Activated CD4-positive, alpha-beta T cell treated with anti-CD3 and anti-CD28 coated beads, Interleukin-2, amount 10 ng/mL, durations not matched to agents 24 days and 14 days (primary cell): ENCODE results near the gene USF3. TPM values are rescaled to one million over a fixed set of nuclear protein-coding genes. Genes with fewer than 3 reads are reported as not detected.
"Not testable (repeated sequence)": the region's sequence is repeated elsewhere in the genome, so short reads cannot be mapped to it uniquely, and the experiment has no call there.

Experiments
- DNase-seq: peaks from one replicate; pipeline ENCODE4 v3.0.0; 2022
- H3K27ac Mint-ChIP-seq: one replicate; pipeline ENCODE4 v1.8.0; 2022; ENCODE audit warnings: mild to moderate bottlenecking, mixed read lengths
- H3K27me3 Mint-ChIP-seq: one replicate; pipeline ENCODE4 v1.8.0; 2022; ENCODE audit warnings: mixed read lengths
- H3K36me3 Mint-ChIP-seq: one replicate; pipeline ENCODE4 v1.8.0; 2022; ENCODE audit warnings: low read depth, mild to moderate bottlenecking, mixed read lengths
- H3K4me1 Mint-ChIP-seq: one replicate; pipeline ENCODE4 v1.8.0; 2021; ENCODE audit warnings: mixed read lengths
- H3K4me3 Mint-ChIP-seq: one replicate; pipeline ENCODE4 v1.8.0; 2022; ENCODE audit warnings: mild to moderate bottlenecking, moderate library complexity, mixed read lengths
- H3K9me3 Mint-ChIP-seq: one replicate; pipeline ENCODE4 v1.8.0; 2021; ENCODE audit warnings: mixed read lengths
- intact Hi-C: fragments of 100-400 bp; cut with micrococcal nuclease; formaldehyde crosslinking; loops from one replicate; pipeline ENCODE4 v1.15.1; 2023
- total RNA-seq: library from RNA; stranded (reverse); gene quantifications from 2 replicates; pipeline ENCODE4 v1.2.3, GENCODE V29; 2022

USF3 gene
- total RNA-seq, 1 donor from 2014 or later, result 14.2 TPM

GRCh38 chr3:113659996-113660395 lies 36.4 kb downstream of the USF3 start:
- Mint-ChIP-seq H3K27ac (no peak overlapping the region), H3K27me3 (no peaks in the 10 kb centered on the region), H3K4me1 (peaks cover 3% of the 10 kb centered on the region), H3K9me3 (no peaks in the 10 kb centered on the region), H3K4me3 (no peak overlapping the region), H3K36me3 (peaks cover 48% of the 10 kb centered on the region)
- intact Hi-C loops, result no loop called here
- DNase-seq, result no peak

- Mint-ChIP-seq H3K9me3 (no peaks in the 10 kb centered on the region), H3K27ac (no peak overlapping the region), H3K36me3 (peaks cover 47% of the 10 kb centered on the region), H3K27me3 (no peaks in the 10 kb centered on the region), H3K4me1 (no peaks in the 10 kb centered on the region), H3K4me3 (no peak overlapping the region)
- no peak for DNase-seq
- intact Hi-C loops, result no loop called here
Observed at GRCh38 chr3:113659101-113659541, 37.3 kb downstream of the USF3 start.

DNA sequence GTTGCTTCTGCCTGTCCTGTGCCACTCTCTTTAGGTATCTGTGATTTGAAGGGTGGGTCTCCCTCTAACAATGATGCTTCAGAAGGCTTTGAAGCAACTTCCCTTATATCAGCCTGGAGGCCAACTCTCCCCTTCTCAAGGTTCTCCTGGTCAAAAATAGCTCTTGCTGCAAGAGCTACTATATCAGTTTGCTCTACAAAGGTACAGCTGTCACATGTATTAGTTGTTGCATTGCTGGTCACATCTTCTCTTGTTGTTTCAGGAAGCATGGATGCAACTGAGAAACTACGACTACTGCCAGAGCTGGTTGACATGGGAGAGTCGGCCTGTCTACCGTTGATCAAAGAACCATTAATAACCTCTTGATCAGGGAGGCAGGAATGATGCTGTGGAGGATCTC lies 38.3 kb downstream of the USF3 start:
- H3K9me3 Mint-ChIP-seq, result no peaks in the 10 kb centered on the region
- intact Hi-C loops, result no loop called here
- no peak overlapping the region for H3K27ac Mint-ChIP-seq
- H3K4me3 Mint-ChIP-seq, result no peak overlapping the region
- H3K36me3 Mint-ChIP-seq, result peaks cover 47% of the 10 kb centered on the region
- DNase-seq, result no peak
- no peaks in the 10 kb centered on the region for H3K4me1 Mint-ChIP-seq
- no peaks in the 10 kb centered on the region for H3K27me3 Mint-ChIP-seq

DNA sequence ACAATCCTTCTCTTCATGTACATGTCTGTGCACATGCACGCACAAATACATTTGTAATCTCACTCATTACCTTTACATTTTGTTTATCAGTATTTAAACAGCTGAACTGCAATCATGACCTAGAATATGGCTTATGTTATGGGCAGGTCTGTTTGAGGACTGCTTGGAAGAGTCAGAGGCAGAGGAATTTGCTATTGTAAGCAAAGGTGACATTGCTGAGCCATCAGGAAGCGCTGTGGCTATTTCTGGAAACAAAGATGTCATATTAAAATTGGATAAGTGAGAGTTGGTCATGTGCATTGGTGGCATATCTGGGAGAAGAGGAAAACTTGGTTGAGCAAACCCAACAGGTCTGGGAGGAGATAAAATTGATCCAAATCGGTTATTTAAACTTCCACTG lies 41.6 kb downstream of the USF3 start:
- Mint-ChIP-seq H3K36me3 (peaks cover 43% of the 10 kb centered on the region), H3K4me1 (no peaks in the 10 kb centered on the region), H3K9me3 (no peaks in the 10 kb centered on the region), H3K27me3 (no peaks in the 10 kb centered on the region), H3K4me3 (no peak overlapping the region), H3K27ac (no peak overlapping the region)
- intact Hi-C loops, result no loop called here
- DNase-seq, result no peak

GRCh38 chr3:113654310-113654709 lies 42.1 kb downstream of the USF3 start:
- intact Hi-C loops, result no loop called here
- Mint-ChIP-seq H3K27ac (no peak overlapping the region), H3K4me3 (no peak overlapping the region), H3K27me3 (no peaks in the 10 kb centered on the region), H3K4me1 (no peaks in the 10 kb centered on the region), H3K36me3 (peaks cover 38% of the 10 kb centered on the region), H3K9me3 (no peaks in the 10 kb centered on the region)
- DNase-seq, result no peak

DNA sequence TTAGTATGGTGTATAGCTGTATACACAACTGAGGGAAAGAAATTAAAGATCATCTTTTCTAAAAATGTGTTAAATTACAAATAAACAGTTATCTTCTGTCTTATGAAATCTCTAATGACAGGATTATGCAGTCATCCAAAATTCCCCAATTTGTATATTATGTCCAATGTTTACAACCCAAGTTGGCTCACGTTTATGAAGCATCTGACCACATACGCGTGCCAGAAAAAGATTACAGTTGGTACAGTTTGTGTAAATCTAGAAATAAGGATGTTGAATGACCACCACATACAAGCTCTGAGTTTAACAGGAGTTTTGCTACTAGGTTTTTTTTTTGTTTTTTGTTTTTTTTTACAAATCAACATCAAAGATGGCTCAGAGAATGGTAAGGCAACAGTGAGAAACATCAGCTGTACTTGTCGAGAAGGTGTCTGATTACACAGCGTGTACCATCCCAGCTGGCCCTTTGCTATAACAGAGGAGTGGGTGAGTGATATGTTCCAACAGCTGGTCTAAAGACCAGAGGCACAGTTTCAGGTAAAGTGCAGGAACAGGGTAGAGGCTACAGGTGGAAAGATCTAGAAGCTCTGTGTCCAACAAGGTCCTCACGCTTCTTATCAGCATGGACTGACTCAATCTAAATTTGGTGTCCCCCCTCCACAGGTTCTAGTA lies 47.1 kb downstream of the USF3 start:
- Mint-ChIP-seq H3K9me3 (no peaks in the 10 kb centered on the region), H3K36me3 (peaks cover 20% of the 10 kb centered on the region), H3K4me3 (no peak overlapping the region), H3K27ac (no peak overlapping the region), H3K27me3 (no peaks in the 10 kb centered on the region), H3K4me1 (no peaks in the 10 kb centered on the region)
- intact Hi-C loops, result no loop called here
- DNase-seq, result peak; percentile 40

DNA sequence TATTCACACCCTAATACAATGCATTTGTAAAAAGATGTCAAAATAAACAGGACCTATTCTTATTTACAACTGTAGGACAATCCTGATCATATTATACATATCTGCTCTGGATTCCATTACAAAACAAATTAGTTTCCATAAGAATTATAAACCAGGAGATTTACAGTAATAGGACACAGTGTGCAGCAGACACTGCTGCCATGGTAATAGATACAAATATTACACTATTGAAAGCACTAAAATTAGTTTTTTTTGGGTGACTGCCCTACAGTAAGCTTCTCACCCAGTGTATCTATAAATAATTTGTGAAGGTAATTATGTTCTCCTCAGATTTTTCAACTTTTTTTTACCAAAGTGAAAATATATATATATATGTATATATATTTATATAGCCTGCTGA lies 47.9 kb downstream of the USF3 start:
- intact Hi-C loops, result no loop called here
- peaks cover 7% of the 10 kb centered on the region for H3K9me3 Mint-ChIP-seq

DNA sequence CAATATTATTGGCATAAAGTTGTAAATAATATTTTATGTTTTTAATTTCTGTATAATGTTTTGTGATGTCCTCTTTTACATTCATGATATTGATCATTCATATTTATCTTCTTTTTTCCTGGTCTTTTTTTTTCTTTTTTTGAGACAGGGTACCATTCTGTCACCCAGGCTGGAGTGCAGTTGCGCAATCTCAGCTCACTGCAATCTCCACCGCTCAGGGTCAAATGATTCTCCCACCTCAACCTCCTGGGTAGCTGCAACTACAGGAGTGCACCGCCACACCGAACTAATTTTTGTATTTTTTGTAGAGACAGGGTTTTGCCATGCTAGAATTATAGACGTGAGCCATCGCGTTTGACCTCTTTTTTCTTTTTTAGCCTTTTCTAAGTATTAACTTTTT lies 52.9 kb downstream of the USF3 start:
- Mint-ChIP-seq H3K9me3 (peaks cover 7% of the 10 kb centered on the region), H3K36me3 (peaks cover 11% of the 10 kb centered on the region), H3K27me3 (no peaks in the 10 kb centered on the region), H3K27ac (no peak overlapping the region), H3K4me3 (no peak overlapping the region), H3K4me1 (peaks cover 2% of the 10 kb centered on the region)
- no peak for DNase-seq
- intact Hi-C loops, result no loop called here

More for the DNA sequence above, 47.9 kb downstream of the USF3 start:
- H3K27ac Mint-ChIP-seq, result no peak overlapping the region
- H3K36me3 Mint-ChIP-seq, result peaks cover 18% of the 10 kb centered on the region
- no peak for DNase-seq
- H3K27me3 Mint-ChIP-seq, result no peaks in the 10 kb centered on the region
- H3K4me3 Mint-ChIP-seq, result no peak overlapping the region
- H3K4me1 Mint-ChIP-seq, result no peaks in the 10 kb centered on the region

DNA sequence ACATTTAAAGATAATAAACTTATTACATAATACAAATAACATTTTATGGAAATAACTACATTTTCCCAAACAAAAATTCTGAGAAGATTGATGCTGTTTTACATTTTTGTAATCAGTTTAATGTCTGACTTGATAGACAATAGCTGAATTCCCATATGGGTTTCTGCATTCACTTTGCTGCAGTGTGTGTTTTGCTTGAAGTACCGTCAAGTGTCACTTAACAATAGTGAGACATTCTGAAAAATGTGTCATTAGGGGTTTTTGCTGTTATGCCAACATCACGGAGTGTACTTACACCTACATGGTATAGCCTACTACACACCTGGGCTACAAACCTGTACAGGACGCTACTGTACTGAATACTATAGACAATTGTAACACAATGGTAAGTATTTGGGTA lies 57.5 kb downstream of the USF3 start:
- no peaks in the 10 kb centered on the region for H3K36me3 Mint-ChIP-seq
- no peak overlapping the region for H3K27ac Mint-ChIP-seq

DNA sequence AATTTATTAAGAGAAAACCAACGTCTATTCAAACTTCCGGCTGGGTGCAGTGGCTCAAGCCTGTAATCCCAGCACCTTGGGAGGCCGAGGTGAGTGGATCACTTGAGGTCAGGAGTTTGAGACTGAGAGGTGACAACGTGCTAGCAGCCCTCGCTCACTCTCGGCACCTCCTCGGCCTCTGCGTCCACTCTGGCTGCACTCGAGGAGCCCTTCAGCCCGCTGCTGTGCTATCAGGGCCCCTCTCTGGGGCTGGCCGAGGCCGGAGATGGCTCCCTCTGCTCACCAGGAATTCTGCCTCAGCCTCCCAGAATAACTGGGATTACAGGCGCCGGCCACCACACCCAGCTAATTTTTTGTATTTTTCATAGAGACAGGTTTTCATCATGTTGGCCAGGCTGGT lies 58.7 kb downstream of the USF3 start:
- H3K36me3 Mint-ChIP-seq, result no peaks in the 10 kb centered on the region
- intact Hi-C loops, result no loop called here
- peak; percentile 42 for DNase-seq
- H3K9me3 Mint-ChIP-seq, result no peaks in the 10 kb centered on the region
- H3K4me1 Mint-ChIP-seq, result peaks cover 2% of the 10 kb centered on the region
- no peak overlapping the region for H3K27ac Mint-ChIP-seq
- no peak overlapping the region for H3K4me3 Mint-ChIP-seq
- H3K27me3 Mint-ChIP-seq, result no peaks in the 10 kb centered on the region

More for the DNA sequence above, 57.5 kb downstream of the USF3 start:
- intact Hi-C loops, result no loop called here
- Mint-ChIP-seq H3K27me3 (no peaks in the 10 kb centered on the region), H3K4me3 (no peak overlapping the region), H3K4me1 (peaks cover 2% of the 10 kb centered on the region), H3K9me3 (peaks cover 3% of the 10 kb centered on the region)
- DNase-seq, result no peak

- H3K4me3 Mint-ChIP-seq, intact Hi-C loops, H3K27me3 Mint-ChIP-seq, H3K4me1 Mint-ChIP-seq, H3K9me3 Mint-ChIP-seq, H3K27ac Mint-ChIP-seq, H3K36me3 Mint-ChIP-seq, DNase-seq: not testable (repeated sequence)
Observed at GRCh38 chr3:113636034-113636433, 60.4 kb downstream of the USF3 start.

- peaks cover 5% of the 10 kb centered on the region for H3K36me3 Mint-ChIP-seq
- H3K4me1 Mint-ChIP-seq, result no peaks in the 10 kb centered on the region
- no peaks in the 10 kb centered on the region for H3K27me3 Mint-ChIP-seq
- DNase-seq, result no peak
- intact Hi-C loops, result no loop called here
- no peaks in the 10 kb centered on the region for H3K9me3 Mint-ChIP-seq
- H3K27ac Mint-ChIP-seq, result no peak overlapping the region
- H3K4me3 Mint-ChIP-seq, result no peak overlapping the region
Observed at GRCh38 chr3:113634782-113635474, 61.5 kb downstream of the USF3 start.

DNA sequence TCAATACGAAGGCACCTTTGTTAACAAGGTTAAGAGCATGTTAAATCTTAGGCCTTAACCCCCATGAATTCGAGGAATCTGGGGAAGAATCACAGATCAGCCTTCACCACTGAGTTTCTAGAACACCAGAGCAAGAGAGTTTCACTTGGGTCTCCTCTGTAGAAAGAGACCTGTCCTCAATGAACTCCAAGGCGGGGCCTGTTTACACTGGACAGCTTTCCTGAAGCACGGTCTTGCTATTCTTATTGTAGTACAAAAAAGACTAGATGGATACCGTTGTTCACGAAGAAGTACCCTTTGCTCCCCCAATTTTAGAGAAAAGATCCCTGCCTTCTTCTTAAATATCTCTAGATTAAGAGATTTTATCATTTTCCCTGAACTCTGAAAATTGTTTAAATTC lies 64.9 kb downstream of the USF3 start:
- Mint-ChIP-seq H3K36me3 (peaks cover 14% of the 10 kb centered on the region), H3K4me1 (peaks cover 4% of the 10 kb centered on the region), H3K9me3 (no peaks in the 10 kb centered on the region), H3K27me3 (no peaks in the 10 kb centered on the region), H3K27ac (no peak overlapping the region), H3K4me3 (no peak overlapping the region)
- intact Hi-C loops, result no loop called here
- no peak for DNase-seq

- H3K9me3 Mint-ChIP-seq, result no peaks in the 10 kb centered on the region
- intact Hi-C loops, result no loop called here
- H3K27me3 Mint-ChIP-seq, result no peaks in the 10 kb centered on the region
- peaks cover 5% of the 10 kb centered on the region for H3K4me1 Mint-ChIP-seq
- H3K36me3 Mint-ChIP-seq, result peaks cover 18% of the 10 kb centered on the region
- no peak overlapping the region for H3K4me3 Mint-ChIP-seq
- DNase-seq, result no peak
- H3K27ac Mint-ChIP-seq, result no peak overlapping the region
Observed at GRCh38 chr3:113630956-113631542, 65.4 kb downstream of the USF3 start.
